Neuronal stem cell (in vitro differentiated cells): ENCODE data around the gene COX19.

ENCODE experiments used
- DNase-seq: peaks from one replicate; pipeline ENCODE4 v3.0.0-alpha.2; 2013; ENCODE audit warnings: low spot score
- H2AFZ ChIP-seq: one replicate; pipeline ENCODE4 v1.6.1; 2013; ENCODE audit warnings: mild to moderate bottlenecking, low read length, inconsistent platforms
- H2AK5ac ChIP-seq: 2 replicates; pipeline ENCODE4 v1.6.1; 2013; ENCODE audit warnings: low read depth, mild to moderate bottlenecking, inconsistent platforms, low read length, moderate library complexity, mixed read lengths
- H2BK120ac ChIP-seq: 2 replicates; pipeline ENCODE4 v1.6.1; 2013; ENCODE audit warnings: low read depth, mild to moderate bottlenecking, inconsistent platforms, low read length, moderate library complexity, mixed read lengths
- H2BK12ac ChIP-seq: one replicate; pipeline ENCODE4 v1.6.1; 2013; ENCODE audit warnings: low read length, inconsistent platforms
- H2BK15ac ChIP-seq: 2 replicates; pipeline ENCODE4 v1.6.1; 2013; ENCODE audit warnings: mild to moderate bottlenecking, low read length, inconsistent platforms, mixed read lengths
- H2BK5ac ChIP-seq: one replicate; pipeline ENCODE4 v1.6.1; 2013; ENCODE audit warnings: inconsistent platforms, mild to moderate bottlenecking, low read length, moderate library complexity
- H3K14ac ChIP-seq: one replicate; pipeline ENCODE4 v1.6.1; 2013; ENCODE audit warnings: low read length, inconsistent platforms
- H3K18ac ChIP-seq: 2 replicates; pipeline ENCODE4 v1.6.1; 2013; ENCODE audit warnings: low read length, inconsistent platforms
- H3K23ac ChIP-seq: 2 replicates; pipeline ENCODE4 v1.6.1; 2013; ENCODE audit warnings: low read depth, mild to moderate bottlenecking, mixed read lengths, low read length, inconsistent platforms; ENCODE audit not compliant: poor library complexity
- H3K27ac ChIP-seq: replicated peaks from 3 replicates; pipeline ENCODE4 v1.5.1; 2013; ENCODE audit warnings: low read length, inconsistent platforms
- H3K27me3 ChIP-seq, 3 experiments: 2 replicates each; pipeline ENCODE4 v1.6.1; 2013; ENCODE audit warnings: low read length in 3 of 3, mild to moderate bottlenecking in 2 of 3, inconsistent platforms in 1 of 3, low read depth in 1 of 3, mixed read lengths in 1 of 3, moderate library complexity in 1 of 3; ENCODE audit not compliant: control insufficient read depth in 3 of 3, insufficient read depth in 3 of 3
- H3K36me3 ChIP-seq, 2 donors: replicated peaks in 1 of 2; 2 replicates each; pipeline ENCODE4 v1.6.1; 2013; ENCODE audit warnings: low read length in 2 of 2; ENCODE audit not compliant: control insufficient read depth in 2 of 2, insufficient read depth in 2 of 2
- H3K4ac ChIP-seq: 2 replicates; pipeline ENCODE4 v1.6.1; 2013; ENCODE audit warnings: inconsistent platforms, mild to moderate bottlenecking, low read length, moderate library complexity
- H3K4me1 ChIP-seq, 2 donors: 1 replicate in 1 of 2; 2 replicates in 1 of 2; pipeline ENCODE4 v1.6.1; 2013; ENCODE audit warnings: low read length in 2 of 2, low read depth in 1 of 2; ENCODE audit not compliant: control insufficient read depth in 2 of 2, insufficient read depth in 1 of 2
- H3K4me2 ChIP-seq: one replicate; pipeline ENCODE4 v1.6.1; 2013; ENCODE audit warnings: mild to moderate bottlenecking, low read length, inconsistent platforms; ENCODE audit not compliant: insufficient read depth, poor library complexity, severe bottlenecking
- H3K4me3 ChIP-seq, 2 donors: 2 replicates each; pipeline ENCODE4 v1.5.1; 2013; ENCODE audit warnings: low read length in 2 of 2, mild to moderate bottlenecking in 2 of 2, inconsistent platforms in 1 of 2, moderate library complexity in 1 of 2
- H3K79me1 ChIP-seq: one replicate; pipeline ENCODE4 v1.6.1; 2013; ENCODE audit warnings: low read depth, mild to moderate bottlenecking, inconsistent platforms, low read length, moderate library complexity
- H3K9ac ChIP-seq: one replicate; pipeline ENCODE4 v1.6.1; 2013; ENCODE audit warnings: mild to moderate bottlenecking, low read depth, low read length, inconsistent platforms; ENCODE audit not compliant: poor library complexity
- H3K9me3 ChIP-seq, 2 donors: replicated peaks in 1 of 2; 2 replicates each; pipeline versions ENCODE3 to v1.6.1; 2013; ENCODE audit warnings: low read length in 2 of 2, mild to moderate bottlenecking in 2 of 2, inconsistent platforms in 1 of 2, low read depth in 1 of 2, mixed read lengths in 1 of 2, moderate library complexity in 1 of 2; ENCODE audit not compliant: control insufficient read depth in 2 of 2, insufficient read depth in 1 of 2
- H4K8ac ChIP-seq: one replicate; pipeline ENCODE4 v1.6.1; 2013; ENCODE audit warnings: low read depth, mild to moderate bottlenecking, inconsistent platforms, low read length, moderate library complexity
- H4K91ac ChIP-seq: one replicate; pipeline ENCODE4 v1.6.1; 2013; ENCODE audit warnings: low read length, low read depth, mild to moderate bottlenecking, inconsistent platforms; ENCODE audit not compliant: poor library complexity
- WGBS, 2 donors: extraction: QIAGEN DNeasy Blood & Tissue Kit; methylation state at CpG; one replicate each; pipeline ENCODE4 v1.1.7; 2013; ENCODE audit warnings: missing lambda C conversion rate in 2 of 2, mixed read lengths in 1 of 2; ENCODE audit not compliant: insufficient read length in 2 of 2, insufficient replicate concordance in 1 of 2; ENCODE audit errors: extremely low coverage in 2 of 2; 5-methylcytosine and 5-hydroxymethylcytosine counted together

COX19 gene

GRCh38 chr7:922334-923107, 52.8 kb downstream of the COX19 start:
- H3K9ac ChIP-seq, result peak overlapping the region; percentile 12
- no peak overlapping the region for H3K4me2 ChIP-seq
- H3K4me3 ChIP-seq, result no peak overlapping the region
- no peaks in the 10 kb centered on the region for H3K79me1 ChIP-seq
- H2BK12ac ChIP-seq, result peak overlapping the region; percentile 22
- H4K91ac ChIP-seq, result no peak overlapping the region
- peak overlapping the region; percentile 88 for H2AFZ ChIP-seq
- peaks cover 7 to 11% of the 10 kb centered on the region in 2 donors for H3K4me1 ChIP-seq
- H3K27me3 ChIP-seq, result peaks cover 0 to 9% (median 0%) of the 10 kb centered on the region in 3 experiments
- H3K18ac ChIP-seq, result peak overlapping the region; percentile 91
- no peak overlapping the region for H3K23ac ChIP-seq
- peak overlapping the region; percentile 89 for H2BK15ac ChIP-seq
- peak overlapping the region; percentile 94 for H2AK5ac ChIP-seq
- no peak overlapping the region for H3K27ac ChIP-seq
- H2BK5ac ChIP-seq, result peak overlapping the region; percentile 82
- no peaks in the 10 kb centered on the region for H3K9me3 ChIP-seq
- H3K36me3 ChIP-seq, result no peaks in the 10 kb centered on the region
- H3K14ac ChIP-seq, result no peak overlapping the region
- peak overlapping the region; percentile 72 for H2BK120ac ChIP-seq
- no CpG with 5 or more reads among the region's 29 CpGs for WGBS, 2 donors
- no peak overlapping the region for H4K8ac ChIP-seq
- DNase-seq, result no peak
- no peak overlapping the region for H3K4ac ChIP-seq

GRCh38 chr7:921581-922333, 53.6 kb downstream of the COX19 start:
- no peak for DNase-seq

GRCh38 chr7:921071-921461, 54.3 kb downstream of the COX19 start:
- Histone ChIP-seq H3K36me3 (no peaks in the 10 kb centered on the region), H3K18ac (no peak overlapping the region), H2AK5ac (no peak overlapping the region), H3K27me3 (peaks cover 0 to 15% (median 0%) of the 10 kb centered on the region in 3 experiments), H4K8ac (no peak overlapping the region), H4K91ac (no peak overlapping the region), H3K23ac (no peak overlapping the region), H3K14ac (no peak overlapping the region), H3K4me2 (no peak overlapping the region), H2BK15ac (peak overlapping the region; percentile 89), H3K9ac (no peak overlapping the region), H3K4ac (no peak overlapping the region), H3K4me1 (peaks cover 7 to 17% of the 10 kb centered on the region in 2 donors), H2AFZ (no peak overlapping the region), H3K79me1 (no peaks in the 10 kb centered on the region), H2BK5ac (no peak overlapping the region), H3K4me3 (no peak overlapping the region), H3K9me3 (no peaks in the 10 kb centered on the region), H3K27ac (no peak overlapping the region), H2BK120ac (no peak overlapping the region), H2BK12ac (no peak overlapping the region)
- no peak for DNase-seq
- no CpG with 5 or more reads among the region's 15 CpGs for WGBS, 2 donors

More at GRCh38 chr7:921581-922333, 53.6 kb downstream of the COX19 start:
- H3K9ac ChIP-seq, result no peak overlapping the region
- peak overlapping the region; percentile 87 for H3K18ac ChIP-seq
- no peak overlapping the region for H3K23ac ChIP-seq
- peak overlapping the region; percentile 63 for H3K14ac ChIP-seq
- no peak overlapping the region for H3K4me3 ChIP-seq
- H4K91ac ChIP-seq, result no peak overlapping the region
- no peak overlapping the region for H3K4ac ChIP-seq
- no peak overlapping the region for H2BK12ac ChIP-seq
- no CpG with 5 or more reads among the region's 36 CpGs for WGBS, 2 donors
- no peak overlapping the region for H4K8ac ChIP-seq
- H3K27ac ChIP-seq, result no peak overlapping the region
- H3K79me1 ChIP-seq, result no peaks in the 10 kb centered on the region
- peak overlapping the region; percentile 61 for H2BK120ac ChIP-seq
- H3K36me3 ChIP-seq, result no peaks in the 10 kb centered on the region
- H2BK5ac ChIP-seq, result peak overlapping the region; percentile 82
- peak overlapping the region; percentile 89 for H2BK15ac ChIP-seq
- H3K4me1 ChIP-seq, result peaks cover 7 to 11% of the 10 kb centered on the region in 2 donors
- H3K9me3 ChIP-seq, result no peaks in the 10 kb centered on the region
- H3K27me3 ChIP-seq, result peaks cover 0 to 9% (median 0%) of the 10 kb centered on the region in 3 experiments
- peak overlapping the region; percentile 94 for H2AK5ac ChIP-seq
- no peak overlapping the region for H2AFZ ChIP-seq
- no peak overlapping the region for H3K4me2 ChIP-seq
